ENCODE data around the gene MN1.

Gene MN1

DNA sequence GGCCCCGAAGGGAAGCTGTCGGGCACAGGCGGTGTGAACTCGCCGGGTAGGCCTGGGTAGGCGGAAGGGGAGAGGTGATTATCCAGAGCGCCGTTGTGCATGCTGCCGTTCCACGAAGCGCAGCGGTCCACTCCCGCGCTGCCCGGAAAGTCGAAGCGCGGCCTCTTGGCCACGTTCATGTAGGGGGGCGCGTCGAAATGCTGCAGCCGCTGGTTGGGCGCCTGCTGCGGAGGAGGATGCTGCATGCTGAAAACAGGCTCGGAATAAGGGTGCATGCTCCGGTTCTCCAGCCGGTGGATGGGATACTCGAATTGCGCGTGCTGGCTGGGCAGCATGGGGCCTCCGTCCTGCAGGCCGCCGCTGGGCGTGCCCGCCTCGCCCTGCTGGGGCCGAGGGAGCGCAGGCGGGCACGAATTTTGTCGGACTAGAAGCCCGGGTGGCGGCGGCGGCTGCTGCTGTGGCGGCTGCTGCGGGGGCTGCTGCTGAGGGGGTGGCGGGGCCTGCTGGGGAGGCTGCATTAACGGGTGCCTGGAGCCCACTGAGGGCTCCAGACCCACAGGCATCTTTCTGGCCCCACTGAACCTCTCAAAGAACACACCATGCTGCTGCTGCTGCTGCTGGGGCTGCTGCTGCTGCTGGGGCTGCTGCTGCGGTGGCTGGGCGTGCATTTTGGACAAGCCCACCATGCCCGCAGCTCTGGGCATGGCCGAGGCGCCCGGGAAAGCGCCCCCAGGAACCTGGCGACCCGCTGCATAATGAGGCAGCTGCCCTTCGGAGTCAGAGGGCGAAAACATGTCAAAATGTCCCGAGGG is 2.3 kb downstream of the MN1 start:
- no peak overlapping the region for H3K4me3 ChIP-seq (ENCODE audit: low read length)
- TF ChIP-seq ZNF274 (IDR thresholded peaks at IDR 0.05; ENCODE audit: low read depth, low read length), result no peak

DNA sequence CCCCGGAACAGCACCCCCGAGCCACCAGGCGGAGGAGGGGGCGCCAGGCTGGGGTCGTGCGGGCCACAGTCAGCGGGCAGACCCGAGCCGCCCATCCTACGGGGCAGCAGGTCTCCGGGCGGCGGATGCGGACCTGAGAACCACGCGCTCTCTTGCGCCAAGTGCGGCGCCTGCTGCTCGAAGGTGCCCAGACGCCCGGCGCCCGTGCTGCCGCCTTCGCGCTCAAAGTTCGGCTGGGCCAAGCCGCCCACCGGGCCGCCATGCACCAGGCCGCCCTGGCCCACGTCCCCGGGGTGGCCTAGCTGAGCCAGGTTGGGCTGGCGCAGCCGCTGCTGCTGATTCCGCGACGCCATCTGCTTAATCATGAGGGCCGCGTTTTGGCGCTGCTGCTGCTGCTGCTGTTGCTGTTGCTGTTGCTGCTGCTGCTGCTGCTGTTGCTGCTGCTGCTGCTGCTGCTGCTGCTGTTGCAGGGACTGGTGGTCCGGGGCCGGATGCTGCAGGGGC is 3.0 kb downstream of the MN1 start:
- H3K4me3 ChIP-seq (ENCODE audit: low read length), result no peak overlapping the region
- TF ChIP-seq ZNF274 (IDR thresholded peaks at IDR 0.05; ENCODE audit: low read depth, low read length), result no peak

DNA sequence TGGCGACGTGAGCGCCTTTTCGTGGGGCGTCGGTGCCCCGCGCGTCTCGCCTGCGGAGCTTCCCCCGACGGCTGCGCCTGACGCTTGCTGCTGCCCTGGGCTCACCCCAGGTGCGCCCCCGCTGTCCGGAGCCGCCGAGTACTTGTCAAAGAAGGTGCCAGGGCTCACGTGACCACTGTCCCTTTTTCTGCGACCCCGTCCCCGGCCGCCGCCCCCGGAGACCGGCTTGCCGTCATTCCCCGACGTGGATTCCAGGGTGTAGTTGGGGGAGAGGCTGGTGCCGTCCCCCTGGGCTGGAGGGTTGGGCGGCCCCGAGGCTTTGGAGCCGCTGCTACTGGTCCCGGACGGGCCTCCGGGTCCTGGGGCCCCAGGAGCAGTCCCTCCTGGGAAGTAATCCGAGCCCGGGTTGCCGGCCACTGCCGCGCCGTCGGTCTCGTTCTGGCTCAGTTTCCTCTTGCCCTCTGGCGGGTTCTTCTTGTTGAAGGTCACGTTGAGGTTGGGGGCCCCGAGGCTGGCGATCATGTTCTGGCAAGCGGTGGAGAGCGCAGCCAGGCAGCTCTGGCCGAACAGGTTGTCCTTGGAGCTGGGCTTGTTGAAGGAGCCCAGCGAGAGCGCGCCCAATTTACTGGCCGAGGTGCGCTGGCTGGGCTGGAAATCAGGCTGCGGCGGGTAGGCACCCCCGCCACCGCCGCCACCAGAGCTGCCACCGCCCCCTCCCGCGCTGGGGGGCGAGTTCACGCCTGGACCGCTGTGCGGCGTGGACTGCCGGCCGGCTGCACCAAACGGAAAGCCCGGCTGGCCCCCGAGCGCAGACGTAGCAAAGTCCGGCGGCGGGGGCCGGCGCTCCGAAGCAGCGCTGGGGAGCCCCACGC is 3.8 kb downstream of the MN1 start:
- no peak for TF ChIP-seq ZNF274 (IDR thresholded peaks at IDR 0.05; ENCODE audit: low read depth, low read length)
- no peak overlapping the region for H3K4me3 ChIP-seq (ENCODE audit: low read length)

DNA sequence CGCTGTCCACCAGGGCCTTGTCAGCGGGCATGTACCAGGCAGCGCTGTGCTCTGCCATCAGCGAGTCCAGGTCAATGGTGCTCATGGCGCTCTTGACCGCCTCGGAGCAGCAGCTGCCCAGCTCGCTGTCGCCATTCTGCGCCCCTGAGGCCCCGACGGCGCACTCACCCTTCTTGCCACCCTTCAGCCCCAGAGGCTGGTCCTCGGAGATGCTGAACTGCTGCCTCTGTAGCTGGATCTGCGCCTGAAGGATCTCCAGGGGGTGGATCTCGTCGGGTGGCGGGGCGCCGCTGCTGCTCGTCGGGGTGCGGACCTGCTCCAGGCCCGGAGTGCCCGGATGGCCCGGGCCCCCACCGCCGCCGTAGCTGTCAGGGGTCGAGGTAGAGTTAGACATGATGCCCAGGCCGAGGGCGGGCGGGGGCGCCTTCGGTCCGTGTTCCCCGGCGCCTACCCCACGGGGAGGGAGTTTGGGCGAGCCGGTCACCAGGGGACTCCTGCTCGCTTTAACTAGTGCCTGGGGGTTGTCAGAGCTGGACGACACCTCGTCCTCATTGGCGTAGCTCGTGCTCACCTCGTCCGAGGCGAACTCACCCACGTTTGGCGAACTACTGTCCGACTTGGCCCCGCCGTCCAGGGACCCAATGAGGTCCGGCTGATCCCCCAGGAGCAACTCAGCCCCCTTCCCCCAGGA is 4.6 kb downstream of the MN1 start:
- no peak overlapping the region for H3K4me3 ChIP-seq (ENCODE audit: low read length)

DNA sequence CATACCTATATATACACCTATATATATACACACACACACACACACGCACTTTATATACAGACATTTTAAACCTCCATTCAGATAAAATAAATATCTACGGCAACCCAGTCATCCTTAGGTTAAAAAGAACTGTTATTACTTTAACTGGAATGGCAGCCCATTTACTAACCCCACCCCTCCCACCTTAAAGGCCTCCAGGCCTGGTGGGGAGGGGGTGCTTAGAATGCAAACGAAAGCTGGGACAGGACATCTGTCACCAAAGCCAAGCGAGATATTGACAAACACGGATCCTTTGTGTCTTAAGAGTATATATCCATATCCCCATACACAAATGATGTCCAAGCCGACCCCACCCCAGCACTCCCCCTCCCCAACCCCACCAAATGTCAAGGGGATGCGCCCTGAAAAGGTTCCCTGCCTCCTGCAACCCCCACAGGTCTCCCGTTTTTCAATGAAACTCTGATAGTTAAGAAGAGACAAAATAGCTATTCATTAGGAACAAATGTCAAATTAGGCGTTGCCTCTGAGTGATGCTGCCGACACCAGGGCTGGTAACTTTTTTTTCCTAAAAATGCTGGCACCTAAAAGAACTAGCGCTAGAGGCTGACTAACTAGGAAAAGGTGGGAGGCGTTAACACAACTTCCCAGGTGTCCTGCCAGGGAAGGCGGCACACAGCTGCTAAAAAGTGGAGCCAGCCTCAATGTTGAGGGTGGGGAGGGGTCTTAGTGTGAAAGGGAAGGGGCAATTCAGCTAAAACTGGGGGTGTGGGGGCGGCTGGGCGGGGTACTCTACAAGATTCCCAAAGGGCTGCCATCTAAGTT is 5.6 kb downstream of the MN1 start:
- no peak overlapping the region for H3K4me3 ChIP-seq (ENCODE audit: low read length)
- no peak for TF ChIP-seq ZNF274 (IDR thresholded peaks at IDR 0.05; ENCODE audit: low read depth, low read length)

More for the DNA sequence above, 4.6 kb downstream of the MN1 start:
- no peak for TF ChIP-seq ZNF274 (IDR thresholded peaks at IDR 0.05; ENCODE audit: low read depth, low read length)

DNA sequence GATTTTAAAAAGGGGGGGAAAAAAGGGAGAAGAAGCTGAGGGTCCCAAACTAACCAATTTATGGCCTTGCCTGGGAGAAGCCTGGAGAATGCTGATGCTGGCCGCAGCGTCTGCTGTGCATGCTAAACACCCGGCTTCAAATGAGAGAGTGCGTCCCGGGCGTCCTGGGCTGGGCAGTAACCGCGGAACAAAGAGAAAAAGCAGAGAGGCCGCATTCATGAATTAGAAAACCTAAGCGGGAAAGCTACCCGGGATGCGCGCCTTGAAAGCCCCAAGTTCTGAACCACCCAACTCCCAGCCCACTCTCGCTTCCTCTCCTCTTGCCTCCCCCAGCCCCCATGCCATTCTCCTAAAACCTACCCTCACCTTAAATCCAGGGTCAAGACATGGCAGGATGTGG is 6.5 kb downstream of the MN1 start:
- H3K4me3 ChIP-seq (ENCODE audit: low read length), result no peak overlapping the region
- no peak for TF ChIP-seq ZNF274 (IDR thresholded peaks at IDR 0.05; ENCODE audit: low read depth, low read length)

DNA sequence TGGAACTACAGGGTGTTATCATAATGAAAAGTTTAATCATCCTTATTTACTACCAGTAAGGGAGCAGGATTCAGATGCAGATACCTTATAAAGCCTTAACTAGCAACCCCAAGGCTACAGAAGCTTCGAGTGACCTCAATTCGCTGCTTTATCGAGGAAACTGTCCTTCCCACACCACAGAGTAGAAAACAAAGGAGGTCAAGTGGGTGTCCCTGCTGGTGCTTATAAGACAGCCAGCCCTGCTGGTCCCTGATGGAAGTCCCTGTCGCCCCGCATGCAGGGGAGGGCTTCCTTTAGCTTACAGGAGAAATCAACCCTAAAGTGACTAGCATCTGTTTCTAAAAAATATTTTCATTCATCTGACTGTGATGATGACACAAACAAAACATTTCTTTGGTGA is 7.3 kb downstream of the MN1 start:
- no peak overlapping the region for H3K4me3 ChIP-seq (ENCODE audit: low read length)
- no peak for TF ChIP-seq ZNF274 (IDR thresholded peaks at IDR 0.05; ENCODE audit: low read depth, low read length)

DNA sequence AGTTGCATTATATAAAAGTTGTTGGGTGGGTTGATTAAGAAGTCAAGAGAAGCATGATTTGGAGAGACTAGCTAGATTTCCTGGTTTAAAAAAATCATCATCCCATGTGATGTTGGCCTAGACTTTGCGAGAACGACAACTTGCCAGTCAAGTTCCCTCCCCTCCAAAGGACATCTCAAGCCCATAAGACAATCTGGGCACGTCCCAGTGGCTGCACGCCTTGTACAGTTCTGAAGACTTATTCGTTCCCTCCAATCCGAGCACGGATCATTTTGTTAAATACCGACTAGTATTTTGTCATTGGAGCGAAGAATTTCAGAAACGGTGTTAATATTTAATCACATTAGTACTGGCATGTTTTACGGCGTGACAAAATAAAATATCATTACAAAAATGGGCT is 8.0 kb downstream of the MN1 start:
- no peak overlapping the region for H3K4me3 ChIP-seq (ENCODE audit: low read length)
- no peak for TF ChIP-seq ZNF274 (IDR thresholded peaks at IDR 0.05; ENCODE audit: low read depth, low read length)

DNA sequence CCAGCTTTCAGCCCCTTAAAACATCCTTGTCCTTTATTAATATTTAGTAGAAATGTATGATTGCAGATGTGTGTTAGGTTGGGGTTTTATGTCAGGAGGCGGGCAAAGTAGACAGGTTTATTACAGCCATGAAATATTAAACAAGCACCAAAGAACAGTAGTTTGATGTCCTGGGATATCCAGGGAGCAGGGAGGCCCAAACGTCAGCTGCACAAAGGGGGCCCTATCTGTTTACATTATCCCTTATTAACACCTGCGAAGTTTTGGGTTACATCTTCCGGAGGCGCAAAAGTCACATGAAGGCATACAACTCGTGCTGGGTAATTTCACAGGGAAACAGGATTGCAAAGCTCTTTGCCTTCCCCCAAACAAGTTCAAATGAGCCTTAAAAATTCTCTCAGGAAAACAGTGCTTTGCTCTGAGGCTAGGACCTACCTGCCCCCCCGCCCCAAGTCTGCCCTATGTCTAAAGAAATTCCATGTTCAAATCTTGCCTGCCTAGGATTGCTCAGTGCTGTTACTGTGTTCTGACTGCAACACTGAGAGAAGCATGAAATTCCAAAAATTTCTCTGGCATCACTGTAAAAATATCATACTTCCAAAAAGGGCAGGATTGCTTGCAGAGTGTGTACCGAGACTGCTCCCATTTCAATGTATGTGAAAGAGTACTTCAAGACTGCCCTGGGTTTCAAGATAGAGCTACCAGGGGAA is 8.9 kb downstream of the MN1 start:
- no peak for TF ChIP-seq ZNF274 (IDR thresholded peaks at IDR 0.05; ENCODE audit: low read depth, low read length)
- H3K4me3 ChIP-seq (ENCODE audit: low read length), result no peak overlapping the region

DNA sequence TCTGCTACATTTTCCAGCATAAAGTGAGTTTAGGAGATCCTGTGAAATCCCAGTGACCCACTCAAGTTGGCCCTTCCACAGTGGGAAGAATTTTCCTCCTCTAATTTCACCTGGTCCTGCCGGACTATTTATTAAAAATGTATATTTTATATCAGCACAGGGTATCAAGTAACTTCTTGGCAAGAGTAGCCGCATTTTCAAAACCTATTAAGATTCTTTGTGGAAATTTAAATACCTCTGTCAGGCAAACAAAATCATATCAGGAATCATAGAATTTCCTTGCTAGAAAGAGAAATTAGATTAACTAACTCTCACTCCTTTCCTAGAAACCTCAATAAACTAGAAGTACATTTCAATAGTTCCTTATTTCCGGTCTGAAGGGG is 9.7 kb downstream of the MN1 start:
- TF ChIP-seq ZNF274 (IDR thresholded peaks at IDR 0.05; ENCODE audit: low read depth, low read length), result no peak

DNA sequence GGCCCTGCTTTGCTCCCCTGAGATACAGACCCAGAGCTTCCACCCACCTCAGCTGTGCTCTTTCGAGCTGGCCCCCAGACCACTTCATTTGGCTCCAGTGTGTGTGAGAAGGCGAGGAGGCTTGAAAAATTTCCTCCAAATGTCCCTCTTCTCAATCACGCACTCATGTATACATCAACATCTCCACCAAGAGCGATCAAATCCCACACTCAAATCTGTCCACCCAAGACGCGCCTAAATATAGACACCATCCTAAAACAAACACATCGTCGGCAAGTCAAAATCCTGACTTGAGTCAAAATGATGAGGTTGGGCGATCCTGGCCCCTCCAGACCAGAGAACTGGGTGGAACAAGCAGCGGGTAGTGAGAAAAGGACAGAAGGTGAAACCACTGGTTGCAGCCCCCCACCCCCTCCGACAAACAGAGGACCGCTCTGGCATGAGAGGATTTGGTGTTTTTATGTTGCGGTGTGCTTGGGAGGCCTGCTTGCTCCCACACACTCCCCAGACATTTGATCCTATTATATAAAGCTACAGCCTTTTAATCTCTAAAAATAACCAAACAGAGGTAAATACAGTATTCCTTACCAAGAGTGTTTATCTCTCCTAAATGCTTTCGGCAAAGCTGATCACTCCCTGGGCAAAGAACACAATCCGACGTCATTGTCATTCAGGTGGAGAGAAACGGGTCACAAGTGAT is 10.2 kb downstream of the MN1 start:
- TF ChIP-seq ZNF274 (IDR thresholded peaks at IDR 0.05; ENCODE audit: low read depth, low read length), result no peak
- no peak overlapping the region for H3K4me3 ChIP-seq (ENCODE audit: low read length)

More for the DNA sequence above, 9.7 kb downstream of the MN1 start:
- H3K4me3 ChIP-seq (ENCODE audit: low read length), result no peak overlapping the region

DNA sequence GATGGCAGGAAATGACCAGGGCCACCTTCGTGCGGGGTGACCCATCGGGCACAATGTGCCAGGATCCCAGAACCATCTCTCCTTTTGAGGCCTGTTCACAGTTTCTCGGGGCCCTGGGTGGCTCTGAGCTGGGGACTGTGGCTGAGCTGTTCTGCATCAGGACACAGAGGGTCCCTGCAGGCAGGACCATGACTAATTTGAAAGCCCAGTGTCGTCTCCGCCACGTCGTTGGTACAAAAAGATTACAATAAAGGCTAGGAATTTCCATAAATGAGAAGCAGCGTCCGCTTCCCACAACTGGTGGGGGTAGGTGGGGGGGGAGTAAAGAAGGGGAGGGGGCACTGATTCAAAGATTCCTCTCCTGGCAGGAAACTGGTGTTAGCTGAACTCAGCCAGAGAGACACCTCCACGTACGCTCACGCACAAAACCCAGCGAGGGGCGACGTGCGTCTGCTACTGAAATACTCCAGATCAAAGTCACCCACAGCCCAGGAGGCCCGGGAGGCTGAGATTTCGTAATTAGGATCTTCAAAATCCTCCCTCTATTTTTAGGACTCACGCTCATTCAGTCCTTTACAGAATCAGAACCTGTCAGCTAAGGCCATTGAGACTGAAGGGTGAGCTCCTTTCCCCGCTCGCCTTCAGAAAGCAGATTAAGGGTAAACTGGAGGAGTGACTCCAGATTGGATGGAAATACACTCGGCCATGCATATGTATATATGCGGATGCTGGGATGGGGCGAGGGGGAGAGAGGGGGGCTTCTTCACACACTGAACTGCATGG is 11.0 kb downstream of the MN1 start:
- H3K4me3 ChIP-seq (ENCODE audit: low read length), result no peak overlapping the region
- TF ChIP-seq ZNF274 (IDR thresholded peaks at IDR 0.05; ENCODE audit: low read depth, low read length), result no peak
